K562 (cell line): ENCODE measurements around the gene SANBR. TPM values are rescaled to one million over a fixed set of nuclear protein-coding genes. Genes with fewer than 3 reads are reported as not detected.

Experiments used
- C11orf30 ChIP-seq: fragments of 450-650 bp; IDR thresholded peaks from 2 replicates; pipeline ENCODE4 v1.6.1; 2016; ENCODE audit warnings: low read depth, mild to moderate bottlenecking
- E2F4 ChIP-seq: sonication (generic); formaldehyde crosslinking; IDR thresholded peaks from 2 replicates; pipeline ENCODE4 v1.8.0; 2022; ENCODE audit warnings: mild to moderate bottlenecking, low read depth, missing genetic modification reagents
- ETS1 ChIP-seq: conservative IDR thresholded peaks from 2 replicates; pipeline ENCODE4 v1.6.1; 2011; ENCODE audit warnings: low read depth, mild to moderate bottlenecking, low read length; ENCODE audit not compliant: control insufficient read depth
- ETV1 ChIP-seq: fragments of 450-650 bp; conservative IDR thresholded peaks from 2 replicates; pipeline ENCODE4 v1.6.1; 2016; ENCODE audit warnings: missing genetic modification characterization, control low read depth, low read depth, missing compliant biosample characterization
- GATAD2A ChIP-seq: fragments of 450-650 bp; IDR thresholded peaks from 2 replicates; pipeline ENCODE4 v1.6.1; 2017
- LARP7 ChIP-seq: fragments of 450-650 bp; IDR thresholded peaks from 2 replicates; pipeline ENCODE4 v1.6.1; 2016
- MAFF ChIP-seq: IDR thresholded peaks from 2 replicates; pipeline ENCODE4 v1.6.1; 2012; ENCODE audit warnings: low read length, improper control_type of control experiment
- PBX2 ChIP-seq, 2 experiments: IDR thresholded peaks in 1 of 2; conservative IDR thresholded peaks in 1 of 2; 2 replicates each; pipeline ENCODE4 v1.6.1; 2016; ENCODE audit warnings: low read depth in 2 of 2, mild to moderate bottlenecking in 1 of 2, missing compliant biosample characterization in 1 of 2, missing genetic modification characterization in 1 of 2, moderate library complexity in 1 of 2
- PML ChIP-seq: IDR thresholded peaks from 2 replicates; pipeline ENCODE4 v1.6.1; 2012; ENCODE audit warnings: low read length, inconsistent platforms
- PURB ChIP-seq: sonication (generic); formaldehyde crosslinking; IDR thresholded peaks from 2 replicates; pipeline ENCODE4 v1.9.0; 2021; ENCODE audit warnings: low read depth, mild to moderate bottlenecking, missing genetic modification reagents
- SAFB2 ChIP-seq: fragments of 200-400 bp; formaldehyde crosslinking; IDR thresholded peaks from 2 replicates; pipeline ENCODE4 v1.6.1; 2018; ENCODE audit warnings: borderline replicate concordance, low read length, low read depth, moderate library complexity; ENCODE audit not compliant: severe bottlenecking
- SIRT6 ChIP-seq: IDR thresholded peaks from one replicate; pipeline ENCODE4 v1.6.1; 2012; ENCODE audit warnings: low read depth, mild to moderate bottlenecking, control low read depth, inconsistent platforms, low read length, moderate library complexity
- TAL1 ChIP-seq: fragments of 450-650 bp; IDR thresholded peaks from 2 replicates; pipeline ENCODE4 v1.6.1; 2016; ENCODE audit warnings: mild to moderate bottlenecking
- TEAD4 ChIP-seq, 2 experiments: sonication (generic) in 1 of 2; formaldehyde crosslinking in 1 of 2; IDR thresholded peaks; 2 replicates each; pipeline versions ENCODE4 v1.6.1 to v1.8.0; 2012 to 2022; ENCODE audit warnings: borderline replicate concordance in 1 of 2, inconsistent platforms in 1 of 2, low read length in 1 of 2, mild to moderate bottlenecking in 1 of 2, missing genetic modification reagents in 1 of 2
- XRCC4 ChIP-seq: IDR thresholded peaks from one replicate; pipeline ENCODE4 v1.6.1; 2011; ENCODE audit not compliant: insufficient read depth, insufficient read length; ENCODE audit errors: extremely low read depth
- ZBTB33 ChIP-seq: sonication (generic); formaldehyde crosslinking; IDR thresholded peaks from 2 replicates; pipeline ENCODE4 v1.8.1; 2023; ENCODE audit warnings: mild to moderate bottlenecking, missing genetic modification reagents
- ZBTB8A ChIP-seq: fragments of 450-650 bp; IDR thresholded peaks from 2 replicates; pipeline ENCODE4 v1.6.1; 2018; ENCODE audit warnings: mild to moderate bottlenecking, moderate library complexity; ENCODE audit not compliant: partially characterized antibody
- ZNF316 ChIP-seq: fragments of 450-650 bp; IDR thresholded peaks from 2 replicates; pipeline ENCODE4 v1.6.1; 2016
- ZNF395 ChIP-seq: fragments of 200-800 bp; sonication (Bioruptor generic); IDR thresholded peaks from 2 replicates; pipeline ENCODE4 v1.6.1; 2017; ENCODE audit warnings: missing genetic modification characterization, missing compliant biosample characterization
- polyA plus RNA-seq, 8 experiments: library from polyadenylated mRNA; depleted of rRNA in 4 of 8; stranded (reverse) in 5 of 8; unstranded in 3 of 8; fragments of >200 nt; fragmentation: Nextera tagmentation in 2 of 8; fragmentation: Illumina TruSeq in 1 of 8; extraction: Ambion mirVana in 2 of 8; extraction: Trizol in 1 of 8; gene quantifications; 2 replicates each; pipeline versions ENCODE4 v1.2.1 to v1.2.3, GENCODE V29; 2011 to 2014; ENCODE audit warnings: inconsistent platforms in 1 of 8, missing spikeins in 1 of 8
- total RNA-seq, 7 experiments: library from RNA; depleted of rRNA in 6 of 7; stranded (reverse); fragments of >200 nt in 6 of 7; fragmentation: Illumina TruSeq in 2 of 7; extraction: Trizol in 2 of 7; gene quantifications; 2 replicates each; pipeline versions ENCODE4 v1.2.1 to v1.2.3, GENCODE V29; 2011 to 2021; ENCODE audit warnings: low replicate concordance in 1 of 7

SANBR gene
- total and polyA plus RNA-seq, 9 of the 15 experiments (the other 6 are each of a cell fraction or from before 2014, with no cell fraction given), result 1.5 to 7.7 (median 6.2) TPM

- no peak for TF ChIP-seq XRCC4
- TF ChIP-seq ZBTB33 (CRISPR knock-in tag), result no peak
- TF ChIP-seq TEAD4 (IDR thresholded peaks at IDR 0.05; ENCODE audit: low read length), result no peak
- TF ChIP-seq TEAD4 (CRISPR knock-in tag; IDR thresholded peaks at IDR 0.05; ENCODE audit: borderline replicate concordance), result no peak
- TF ChIP-seq PML, result no peak
- peak; percentile 47; the same call in 1 of the 2 replicates for TF ChIP-seq ETV1 (tag)
- no peak for TF ChIP-seq PURB (CRISPR knock-in tag)
- TF ChIP-seq E2F4 (CRISPR knock-in tag), result 0 out of 2 replicates have a peak, but pooled peaks have one; percentile 22
- TF ChIP-seq PBX2 (CRISPR knock-in tag; IDR thresholded peaks at IDR 0.05; ENCODE audit: low read depth), result no peak
- no peak for TF ChIP-seq PBX2 (tag; conservative IDR thresholded peaks at IDR 0.05; ENCODE audit: low read depth)
- no peak for TF ChIP-seq MAFF
- TF ChIP-seq ETS1, result peak; percentile 63; the same call in 1 of the 2 replicates
- no peak for TF ChIP-seq SAFB2
- no peak for TF ChIP-seq C11orf30
- no peak for TF ChIP-seq SIRT6
- TF ChIP-seq ZBTB8A, result no peak
- TF ChIP-seq TAL1, result no peak
- TF ChIP-seq ZNF395, result no peak
- TF ChIP-seq GATAD2A, result no peak
- TF ChIP-seq ZNF316, result no peak
- TF ChIP-seq LARP7, result no peak
Observed at GRCh38 chr2:61017556-61018317, 47.9 kb upstream of the SANBR start, which contains the start of the genes PEX13 and PUS10 (continued).
